BE2C (cell line): ENCODE data around the gene BSG.

Experiments used
- DNase-seq: peaks from one replicate; pipeline ENCODE4 v3.0.0-alpha.2; 2020
- H3K27me3 ChIP-seq: fragments of 250-450 bp; sonication (Bioruptor Pico); 2 replicates; pipeline ENCODE4 v1.5.1; 2020; ENCODE audit warnings: mild to moderate bottlenecking
- H3K36me3 ChIP-seq: fragments of 250-450 bp; sonication (Bioruptor Pico); 2 replicates; pipeline ENCODE4 v1.5.1; 2020; ENCODE audit warnings: mild to moderate bottlenecking
- H3K4me1 ChIP-seq: fragments of 250-450 bp; sonication (Bioruptor Pico); 2 replicates; pipeline ENCODE4 v1.5.1; 2020
- H3K4me3 ChIP-seq: 2 replicates; pipeline ENCODE4 v1.5.1; 2011; ENCODE audit warnings: low read depth, low read length
- H3K9me3 ChIP-seq: fragments of 250-450 bp; sonication (Bioruptor Pico); 2 replicates; pipeline ENCODE4 v1.5.1; 2020
- TF ChIP-seq, protein P1 (sequence below): IDR thresholded peaks from 2 replicates; pipeline ENCODE4 v1.5.1; 2012; ENCODE audit warnings: mild to moderate bottlenecking, low read depth, low read length

Gene BSG

DNA sequence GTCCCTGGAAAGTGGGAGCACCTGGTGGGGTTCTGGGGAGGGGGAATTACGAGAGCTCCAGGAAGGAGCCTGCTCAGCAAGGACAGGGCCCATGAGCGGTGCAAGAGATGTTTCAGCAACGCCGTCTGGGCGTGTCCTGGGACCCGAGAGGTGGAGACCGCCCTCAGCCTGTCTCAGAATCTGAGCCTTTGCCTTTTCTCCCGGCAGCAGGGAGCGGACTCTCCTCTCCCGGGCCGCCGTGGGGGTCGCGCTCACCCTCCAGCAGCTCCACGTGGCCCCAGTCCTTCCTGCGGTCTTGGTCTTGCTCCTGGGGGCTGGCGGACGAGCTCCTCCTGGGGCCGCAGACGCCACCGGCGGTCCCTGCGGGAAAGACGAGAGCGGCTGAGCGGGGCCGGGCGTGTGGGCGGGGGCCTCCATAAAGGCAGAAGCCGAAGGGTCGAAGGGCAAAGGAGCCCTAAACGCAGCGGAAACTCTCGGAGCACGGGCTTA is 60.2 kb downstream of the BSG start:
- Histone ChIP-seq H3K9me3 (no peaks in the 10 kb centered on the region), H3K4me1 (peaks cover 2% of the 10 kb centered on the region; the same call in 1 of the 2 replicates)
- peak; percentile 66 for DNase-seq

More for the DNA sequence above, 60.2 kb downstream of the BSG start:
- Histone ChIP-seq H3K36me3 (peaks cover 24% of the 10 kb centered on the region), H3K27me3 (no peaks in the 10 kb centered on the region), H3K4me3 (peak overlapping the region; percentile 92)
- TF ChIP-seq, protein P1, sequence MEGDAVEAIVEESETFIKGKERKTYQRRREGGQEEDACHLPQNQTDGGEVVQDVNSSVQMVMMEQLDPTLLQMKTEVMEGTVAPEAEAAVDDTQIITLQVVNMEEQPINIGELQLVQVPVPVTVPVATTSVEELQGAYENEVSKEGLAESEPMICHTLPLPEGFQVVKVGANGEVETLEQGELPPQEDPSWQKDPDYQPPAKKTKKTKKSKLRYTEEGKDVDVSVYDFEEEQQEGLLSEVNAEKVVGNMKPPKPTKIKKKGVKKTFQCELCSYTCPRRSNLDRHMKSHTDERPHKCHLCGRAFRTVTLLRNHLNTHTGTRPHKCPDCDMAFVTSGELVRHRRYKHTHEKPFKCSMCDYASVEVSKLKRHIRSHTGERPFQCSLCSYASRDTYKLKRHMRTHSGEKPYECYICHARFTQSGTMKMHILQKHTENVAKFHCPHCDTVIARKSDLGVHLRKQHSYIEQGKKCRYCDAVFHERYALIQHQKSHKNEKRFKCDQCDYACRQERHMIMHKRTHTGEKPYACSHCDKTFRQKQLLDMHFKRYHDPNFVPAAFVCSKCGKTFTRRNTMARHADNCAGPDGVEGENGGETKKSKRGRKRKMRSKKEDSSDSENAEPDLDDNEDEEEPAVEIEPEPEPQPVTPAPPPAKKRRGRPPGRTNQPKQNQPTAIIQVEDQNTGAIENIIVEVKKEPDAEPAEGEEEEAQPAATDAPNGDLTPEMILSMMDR, result no peak
